GM19043 (cell line): ENCODE measurements around the gene P2RY8.
A peak's percentile ranks its signal among the peaks of the same experiment; 100 is the strongest.
"Not testable (repeated sequence)": the region's sequence is repeated elsewhere in the genome, so short reads cannot be mapped to it uniquely, and the experiment has no call there.

Experiments used
- ATAC-seq: cut with Tn5 transposase; IDR thresholded peaks from one replicate; pipeline ENCODE4 v1.9.1; 2021; ENCODE audit warnings: low read depth; ENCODE audit not compliant: unreplicated experiment

The P2RY8 gene

DNA sequence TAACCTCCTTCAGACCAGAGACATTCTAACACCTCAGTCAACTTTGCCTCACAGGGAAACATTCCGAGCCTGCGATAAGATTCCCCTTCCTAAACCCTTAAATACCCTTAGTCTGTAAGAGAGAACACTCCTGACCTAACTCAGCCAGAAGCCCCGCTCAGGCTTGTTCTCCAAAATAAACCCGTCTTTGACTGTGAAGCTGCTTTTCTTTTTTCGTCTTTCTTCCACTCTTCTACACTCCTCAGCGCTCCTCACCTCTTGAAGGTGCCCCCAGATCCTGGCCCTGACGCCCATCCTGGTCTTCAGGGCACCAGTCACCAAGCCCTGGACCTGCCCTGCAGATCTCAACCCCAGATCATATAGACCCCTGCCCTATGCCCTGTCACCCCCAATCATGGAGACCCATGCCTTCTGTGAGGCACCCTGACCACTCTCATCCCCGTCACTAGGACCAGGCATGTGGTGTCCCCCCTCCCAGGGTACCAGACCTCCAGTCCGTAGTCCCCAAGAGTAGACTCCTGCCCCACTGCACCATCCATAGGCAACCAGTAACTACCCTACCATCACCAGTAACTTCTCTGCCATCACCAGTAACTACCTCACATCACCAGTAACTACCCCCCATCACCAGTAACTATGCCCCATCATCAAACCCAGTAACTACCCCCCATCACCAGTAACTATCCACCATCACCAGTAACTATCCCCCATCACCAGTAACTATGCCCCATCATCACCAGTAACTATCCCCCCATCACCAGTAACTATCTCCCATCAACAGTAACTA is 87.8 kb downstream of the P2RY8 start:
- ATAC-seq, result no peak

- ATAC-seq, result not testable (repeated sequence)
Observed at GRCh38 chrX:1448573-1449001, 88.4 kb downstream of the P2RY8 start.

DNA sequence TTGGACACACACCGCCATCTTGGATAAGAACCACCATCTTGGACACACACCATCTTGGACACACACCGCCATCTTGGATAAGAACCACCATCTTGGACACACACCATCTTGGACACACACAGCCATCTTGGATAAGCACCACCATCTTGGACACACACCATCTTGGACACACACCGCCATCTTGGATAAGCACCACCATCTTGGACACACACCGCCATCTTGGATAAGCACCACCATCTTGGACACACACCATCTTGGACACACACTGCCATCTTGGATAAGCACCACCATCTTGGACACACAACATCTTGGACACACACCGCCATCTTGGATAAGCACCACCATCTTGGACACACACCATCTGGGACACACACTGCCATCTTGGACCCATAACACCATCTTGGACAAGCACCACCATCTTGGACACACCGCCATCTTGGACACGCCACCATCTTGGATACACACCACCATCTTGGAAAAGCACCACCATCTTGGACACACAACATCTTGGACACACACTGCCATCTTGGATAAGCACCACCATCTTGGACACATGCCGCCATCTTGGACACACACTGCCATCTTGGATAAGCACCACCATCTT is 88.9 kb downstream of the P2RY8 start:
- ATAC-seq, result not testable (repeated sequence)

GRCh38 chrX:1446984-1447968 is 89.7 kb downstream of the P2RY8 start:
- ATAC-seq, result peak; percentile 62

- no peak for ATAC-seq
Observed at GRCh38 chrX:1444561-1445500, 92.2 kb downstream of the P2RY8 start.

GRCh38 chrX:1443496-1444075 is 93.4 kb downstream of the P2RY8 start:
- ATAC-seq, result no peak

DNA sequence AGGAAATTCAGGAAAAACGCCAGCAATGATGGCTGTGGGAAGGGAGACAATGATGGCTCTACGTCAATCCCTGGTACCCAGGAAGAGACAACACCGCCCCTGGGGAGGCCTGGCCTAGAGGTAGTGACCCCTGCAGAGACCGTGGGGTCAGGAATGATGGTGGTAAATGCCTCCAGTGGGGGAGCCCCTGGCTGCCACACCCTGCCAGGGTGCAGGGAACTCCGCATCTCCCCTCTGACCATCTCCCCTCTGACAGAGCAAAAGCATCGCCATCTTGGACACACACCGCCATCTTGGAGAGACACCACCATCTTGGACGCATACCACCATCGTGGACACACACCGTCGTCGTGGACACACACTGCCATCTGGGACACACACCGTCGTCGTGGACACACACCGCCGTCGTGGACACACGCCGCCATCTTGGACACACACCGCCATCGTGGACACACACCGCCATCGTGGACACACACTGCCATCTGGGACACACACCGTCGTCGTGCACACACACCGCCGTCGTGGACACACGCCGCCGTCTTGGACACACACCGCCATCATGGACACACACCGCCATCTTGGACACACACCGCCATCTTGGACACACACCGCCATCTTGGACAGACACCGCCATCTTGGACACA is 94.1 kb downstream of the P2RY8 start:
- no peak for ATAC-seq

- no peak for ATAC-seq
Observed at GRCh38 chrX:1442016-1442665, 94.8 kb downstream of the P2RY8 start.

DNA sequence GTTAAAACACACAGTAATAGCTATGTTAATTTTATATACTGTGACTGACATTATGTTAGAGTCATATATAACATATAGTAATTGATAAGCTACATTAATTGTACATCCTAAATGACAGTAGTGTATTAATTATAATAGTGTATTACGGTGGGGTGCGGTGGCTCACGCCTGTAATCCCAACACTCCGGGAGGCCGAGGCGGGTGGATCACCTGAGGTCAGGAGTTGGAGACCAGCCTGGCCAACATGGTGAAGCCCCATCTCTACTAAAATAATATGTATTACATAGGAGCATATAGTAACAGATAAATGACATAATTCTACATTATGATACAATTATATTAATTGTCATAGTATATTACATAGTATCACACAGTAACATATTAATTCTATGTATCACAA is 96.5 kb downstream of the P2RY8 start:
- ATAC-seq, result no peak

DNA sequence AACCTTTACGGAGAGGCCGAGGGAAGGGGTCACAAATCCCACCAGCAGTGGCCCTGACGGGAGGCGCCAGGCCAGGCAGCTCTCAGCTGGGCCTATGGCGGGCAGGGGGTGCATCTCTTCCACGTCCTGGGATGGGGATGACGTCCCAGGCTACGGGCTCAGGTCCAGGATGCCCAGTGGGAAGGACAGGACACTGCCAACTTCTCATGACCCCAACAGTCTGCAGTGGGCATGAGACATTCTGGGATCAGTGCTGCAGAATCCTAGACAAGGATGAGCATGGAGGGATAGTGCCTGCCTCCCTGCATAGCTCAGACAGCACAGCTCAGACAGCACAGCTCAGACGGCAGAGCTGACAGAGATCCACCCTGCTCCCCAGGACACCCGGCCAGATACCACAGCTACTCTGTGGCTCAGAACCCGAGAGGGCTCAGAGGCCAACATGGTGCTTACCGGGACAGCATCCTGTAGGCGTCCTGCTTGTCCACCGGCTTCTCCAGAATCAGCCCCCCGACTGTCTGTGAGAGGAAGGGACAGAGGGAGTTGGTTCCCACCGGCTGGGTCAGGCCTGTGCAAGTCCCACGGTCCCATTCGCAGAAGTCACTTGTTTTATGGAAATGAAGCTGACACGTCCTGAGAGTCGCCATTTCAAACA is 101.6 kb downstream of the P2RY8 start:
- no peak for ATAC-seq

- ATAC-seq, result no peak
Observed at GRCh38 chrX:1434871-1435240, 102.1 kb downstream of the P2RY8 start.

DNA sequence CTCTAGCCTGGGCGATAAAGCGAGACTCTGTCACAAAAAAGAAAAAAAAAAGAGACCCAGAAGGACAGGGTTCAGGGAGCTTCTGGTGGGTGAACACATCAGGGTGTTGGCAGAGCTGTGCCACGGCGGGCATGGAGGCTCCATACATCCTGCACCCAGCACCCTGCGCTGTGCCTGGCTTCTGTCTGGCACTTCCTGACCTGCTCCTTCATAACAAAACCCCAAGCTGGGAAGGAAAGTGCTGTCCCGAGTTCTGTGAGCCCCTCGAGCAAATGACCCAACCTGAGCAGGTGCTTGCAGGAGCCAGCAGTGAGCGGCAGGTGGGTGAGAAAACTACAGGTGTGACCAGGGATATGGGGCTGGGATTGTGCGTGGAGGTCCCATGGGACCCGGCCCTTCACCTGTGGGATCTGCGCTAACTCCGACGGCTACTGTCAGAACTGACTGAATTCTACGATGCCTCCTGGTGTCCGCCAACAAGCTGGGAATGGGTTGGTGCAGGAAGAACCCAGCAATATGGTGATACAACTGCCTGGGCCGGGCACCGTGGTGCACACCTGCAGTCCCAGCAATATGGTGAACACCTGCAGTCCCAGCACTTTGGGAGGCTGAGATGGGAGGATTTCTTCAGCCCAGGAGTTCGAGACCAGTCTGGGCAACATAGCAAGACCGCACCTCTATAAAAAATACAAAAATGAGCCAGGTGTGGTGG is 103.2 kb downstream of the P2RY8 start:
- no peak for ATAC-seq

GRCh38 chrX:1430451-1430850 is 106.5 kb downstream of the P2RY8 start:
- no peak for ATAC-seq

- no peak for ATAC-seq
Observed at GRCh38 chrX:1427756-1428155, 109.2 kb downstream of the P2RY8 start.

DNA sequence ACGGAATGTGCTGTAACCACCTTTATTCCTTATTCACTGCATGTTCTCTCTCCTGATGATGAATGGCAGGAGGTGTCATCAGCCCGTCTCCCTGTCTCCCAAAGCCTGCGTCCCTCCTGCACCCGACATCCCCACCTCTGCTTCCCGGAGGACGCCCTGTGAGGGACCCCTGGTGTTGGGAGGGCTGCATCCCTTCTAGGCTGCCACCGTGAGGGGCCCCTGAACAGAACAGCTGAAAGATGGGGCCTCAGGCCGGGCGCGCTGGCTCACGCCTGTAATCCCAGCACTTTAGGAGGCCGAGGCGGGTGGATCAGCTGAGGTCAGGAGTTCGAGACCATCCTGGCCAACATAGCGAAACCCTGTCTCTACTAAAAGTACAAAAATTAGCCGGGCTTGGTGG is 110.7 kb downstream of the P2RY8 start:
- ATAC-seq, result not testable (repeated sequence)

GRCh38 chrX:1425381-1425780 is 111.6 kb downstream of the P2RY8 start:
- ATAC-seq, result no peak

- no peak for ATAC-seq
Observed at GRCh38 chrX:1424147-1424851, 112.7 kb downstream of the P2RY8 start.
